ENCODE measurements around the gene TRAF7. TPM values are rescaled to one million over a fixed set of nuclear protein-coding genes. Genes with fewer than 3 reads are reported as not detected.
"Not testable (repeated sequence)": the region's sequence is repeated elsewhere in the genome, so short reads cannot be mapped to it uniquely, and the experiment has no call there.

Gene TRAF7
- total RNA-seq, 4 donors from 2014 or later, result 36.3 to 70.1 (median 56.3) TPM

DNA sequence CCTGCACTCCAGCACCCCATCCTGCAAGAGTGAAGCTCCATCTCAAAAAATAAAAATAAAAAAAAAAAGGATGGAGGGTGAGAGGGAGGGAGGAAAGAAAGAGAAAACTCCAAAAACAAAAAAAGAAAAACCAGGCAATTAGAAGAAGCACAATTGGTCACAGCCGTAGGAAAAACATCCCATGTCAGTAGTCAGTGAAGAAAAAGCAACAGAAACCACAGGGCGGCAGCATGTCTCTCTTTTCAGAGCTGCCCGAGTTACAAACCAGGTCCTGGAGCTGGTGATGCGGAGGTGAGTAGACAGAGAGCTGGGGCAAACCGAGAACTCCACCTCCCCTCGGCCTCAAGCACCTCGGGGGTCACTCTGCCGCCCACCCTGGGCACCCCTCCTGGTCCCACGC is 34.3 kb upstream of the TRAF7 start:
- ATAC-seq, result peak; percentile 42
- Histone ChIP-seq H3K4me1 (peaks cover 0 to 96% (median 59%) of the 10 kb centered on the region in 3 donors), H3K4me3 (peak overlapping the region; percentile 15 to 53), H3K27ac (peak overlapping the region; percentile 97 to 99 (median 98))
- not testable (repeated sequence) for H3K27me3 ChIP-seq, H3K36me3 ChIP-seq, H3K9me3 ChIP-seq
- TF ChIP-seq, protein P1, sequence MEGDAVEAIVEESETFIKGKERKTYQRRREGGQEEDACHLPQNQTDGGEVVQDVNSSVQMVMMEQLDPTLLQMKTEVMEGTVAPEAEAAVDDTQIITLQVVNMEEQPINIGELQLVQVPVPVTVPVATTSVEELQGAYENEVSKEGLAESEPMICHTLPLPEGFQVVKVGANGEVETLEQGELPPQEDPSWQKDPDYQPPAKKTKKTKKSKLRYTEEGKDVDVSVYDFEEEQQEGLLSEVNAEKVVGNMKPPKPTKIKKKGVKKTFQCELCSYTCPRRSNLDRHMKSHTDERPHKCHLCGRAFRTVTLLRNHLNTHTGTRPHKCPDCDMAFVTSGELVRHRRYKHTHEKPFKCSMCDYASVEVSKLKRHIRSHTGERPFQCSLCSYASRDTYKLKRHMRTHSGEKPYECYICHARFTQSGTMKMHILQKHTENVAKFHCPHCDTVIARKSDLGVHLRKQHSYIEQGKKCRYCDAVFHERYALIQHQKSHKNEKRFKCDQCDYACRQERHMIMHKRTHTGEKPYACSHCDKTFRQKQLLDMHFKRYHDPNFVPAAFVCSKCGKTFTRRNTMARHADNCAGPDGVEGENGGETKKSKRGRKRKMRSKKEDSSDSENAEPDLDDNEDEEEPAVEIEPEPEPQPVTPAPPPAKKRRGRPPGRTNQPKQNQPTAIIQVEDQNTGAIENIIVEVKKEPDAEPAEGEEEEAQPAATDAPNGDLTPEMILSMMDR (IDR thresholded peaks at IDR 0.05), result peak in 3 of 4 experiments; percentile 60 to 69 (median 61)
- 9 to 24% methylated on average over 4 to 5 of the region's 9 CpGs for WGBS, 2 donors (ENCODE audit: low coverage in 1 of 2)

DNA sequence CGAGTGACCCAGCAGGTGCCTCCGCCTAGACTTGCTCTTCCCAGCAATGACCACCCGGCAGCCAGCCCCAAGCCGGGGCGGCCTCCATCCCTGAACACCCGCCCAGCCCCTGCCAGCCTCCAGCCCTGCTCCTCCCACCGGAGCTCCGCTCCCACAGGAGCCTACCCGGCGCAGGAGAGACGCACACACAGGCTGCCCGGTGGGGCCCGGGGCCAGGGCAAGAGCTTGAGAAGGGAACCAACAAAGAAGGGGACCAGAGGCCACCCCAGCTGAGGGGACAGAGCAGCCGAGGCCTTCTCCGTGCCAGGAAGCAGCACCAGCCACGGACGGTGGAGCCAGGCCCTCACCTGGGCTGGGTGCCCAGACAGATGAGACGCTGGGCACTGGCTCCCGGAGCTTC is 33.7 kb upstream of the TRAF7 start:
- no peak for ATAC-seq
- Histone ChIP-seq H3K27me3 (no peaks in the 10 kb centered on the region), H3K4me1 (peaks cover 0 to 96% (median 64%) of the 10 kb centered on the region in 3 donors), H3K27ac (peak overlapping the region; percentile 97 to 99 (median 98)), H3K36me3 (no peaks in the 10 kb centered on the region), H3K4me3 (peak overlapping the region; percentile 15 to 53), H3K9me3 (no peaks in the 10 kb centered on the region)
- no CpG with 5 or more reads among the region's 19 CpGs for WGBS, 2 donors (ENCODE audit: low coverage in 1 of 2)
- TF ChIP-seq POLR2A (IDR thresholded peaks at IDR 0.05) (no peak), POLR2AphosphoS5 (IDR thresholded peaks at IDR 0.05) (no peak), EP300 (IDR thresholded peaks at IDR 0.05) (no peak)
- TF ChIP-seq, protein P1 (IDR thresholded peaks at IDR 0.05), result no peak

DNA sequence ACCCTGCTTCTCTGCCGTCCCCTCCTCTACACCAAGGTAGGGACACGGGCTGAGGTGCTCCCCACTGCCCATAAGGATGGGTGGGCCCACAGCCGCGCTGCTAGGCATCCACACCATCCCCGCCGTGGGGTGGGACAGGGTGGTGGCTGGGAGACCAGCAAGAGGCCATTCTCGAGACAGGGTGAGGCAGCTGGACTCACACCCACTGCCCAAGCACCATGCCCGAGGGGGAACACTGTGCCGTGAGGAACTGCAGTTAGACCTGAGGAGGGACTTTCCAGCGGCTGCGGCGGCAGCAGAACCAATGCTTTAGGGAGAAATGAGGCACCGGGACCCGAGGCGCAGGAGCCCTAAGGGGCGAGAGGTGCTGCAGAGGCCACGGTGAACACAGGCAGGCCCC is 33.2 kb upstream of the TRAF7 start:
- no peak for ATAC-seq
- Histone ChIP-seq H3K27ac (peak overlapping the region; percentile 97 to 99 (median 98)), H3K27me3 (no peaks in the 10 kb centered on the region), H3K36me3 (no peaks in the 10 kb centered on the region), H3K4me1 (peaks cover 0 to 96% (median 66%) of the 10 kb centered on the region in 3 donors), H3K4me3 (peak overlapping the region; percentile 17 to 53), H3K9me3 (no peaks in the 10 kb centered on the region)
- TF ChIP-seq POLR2AphosphoS5 (IDR thresholded peaks at IDR 0.05) (no peak), EP300 (IDR thresholded peaks at IDR 0.05) (no peak), POLR2A (IDR thresholded peaks at IDR 0.05) (no peak)
- TF ChIP-seq, protein P1 (IDR thresholded peaks at IDR 0.05), result no peak
- 0% methylated on average over 1 of the region's 17 CpGs; no CpG with 5 or more reads in 1 of the 2 donors for WGBS, 2 donors (ENCODE audit: low coverage in 1 of 2)

DNA sequence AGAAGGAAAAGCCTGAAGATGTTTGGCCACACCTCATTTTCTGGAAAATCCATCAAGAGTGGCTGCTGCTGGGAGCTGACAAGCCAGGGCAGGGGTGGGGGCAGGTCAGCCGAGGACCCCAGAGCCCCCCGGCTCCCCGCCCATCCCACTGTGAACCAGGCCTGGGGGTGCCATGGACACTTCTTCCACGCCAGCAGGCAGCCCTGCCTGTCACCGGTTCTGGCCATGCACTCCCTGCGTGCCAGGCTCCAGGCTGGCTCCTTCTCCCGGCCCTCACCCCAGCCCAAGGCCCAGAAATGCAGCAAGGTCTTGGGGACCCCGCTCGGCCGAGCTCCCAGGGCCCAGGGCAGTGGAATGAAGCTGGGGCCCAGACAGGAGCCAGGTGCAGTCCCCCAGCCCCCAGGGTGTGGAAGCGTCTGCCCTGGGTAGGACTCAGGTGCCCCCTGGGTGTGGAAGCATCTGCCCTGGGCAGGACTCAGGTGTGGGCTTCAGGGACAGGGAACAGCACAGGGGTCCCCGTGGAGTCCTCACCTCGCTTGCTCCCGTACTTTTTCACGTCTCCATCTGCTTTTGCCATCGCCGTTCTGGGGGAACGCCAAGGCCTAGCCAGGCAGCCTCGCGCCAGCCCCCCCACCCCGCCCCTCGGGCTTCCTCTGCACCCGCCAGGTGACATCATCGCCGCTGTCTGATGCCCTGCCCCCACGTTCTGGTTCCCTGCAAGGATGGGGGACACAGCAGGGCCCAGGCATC is 32.5 kb upstream of the TRAF7 start:
- ATAC-seq, result peak; percentile 16
- WGBS, 2 donors (ENCODE audit: low coverage in 1 of 2), result no CpG with 5 or more reads among the region's 26 CpGs
- H3K27me3 ChIP-seq, H3K36me3 ChIP-seq, H3K9me3 ChIP-seq: not testable (repeated sequence)
- TF ChIP-seq POLR2AphosphoS5 (IDR thresholded peaks at IDR 0.05), result peak; percentile 47
- Histone ChIP-seq H3K4me1 (peaks cover 0 to 93% (median 65%) of the 10 kb centered on the region in 3 donors), H3K4me3 (peak overlapping the region; percentile 17 to 53), H3K27ac (peak overlapping the region; percentile 97 to 99 (median 98))

DNA sequence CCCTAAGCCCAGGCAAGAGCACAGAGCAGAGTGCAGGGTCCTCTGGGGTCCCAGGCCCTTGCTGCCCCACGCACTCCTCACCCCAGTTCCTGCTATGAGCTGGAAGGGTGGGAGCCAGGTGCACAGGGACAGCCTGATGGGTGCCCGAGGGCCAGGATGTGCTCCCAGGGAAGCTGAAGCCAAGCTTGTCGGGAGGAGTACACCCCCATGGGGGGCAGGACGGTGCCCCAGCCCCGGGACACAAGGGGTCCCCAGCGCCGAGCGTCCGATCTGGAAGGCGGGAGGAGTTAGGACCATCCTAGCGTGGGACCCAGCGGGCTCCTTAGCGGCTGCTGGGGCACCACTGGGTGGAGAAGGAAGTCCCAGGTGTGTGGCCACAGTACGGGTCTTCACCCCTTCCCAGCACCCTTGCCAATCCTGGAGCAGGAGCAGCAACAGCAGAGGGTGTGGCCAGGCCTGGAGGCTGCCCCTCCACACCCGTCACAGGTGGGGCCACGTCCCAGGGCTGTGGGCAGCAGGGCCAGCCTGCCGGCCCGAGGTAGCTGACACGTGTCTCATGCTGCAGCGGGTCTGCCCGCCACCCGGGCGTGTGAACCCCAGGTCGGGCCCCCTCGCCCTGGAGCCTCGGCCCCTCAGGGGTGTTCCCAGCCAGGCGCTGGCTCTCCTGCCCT is 31.7 kb upstream of the TRAF7 start:
- peaks cover 0 to 95% (median 68%) of the 10 kb centered on the region in 3 donors for H3K4me1 ChIP-seq
- WGBS, 2 donors (ENCODE audit: low coverage in 1 of 2), result no CpG with 5 or more reads among the region's 27 CpGs

DNA sequence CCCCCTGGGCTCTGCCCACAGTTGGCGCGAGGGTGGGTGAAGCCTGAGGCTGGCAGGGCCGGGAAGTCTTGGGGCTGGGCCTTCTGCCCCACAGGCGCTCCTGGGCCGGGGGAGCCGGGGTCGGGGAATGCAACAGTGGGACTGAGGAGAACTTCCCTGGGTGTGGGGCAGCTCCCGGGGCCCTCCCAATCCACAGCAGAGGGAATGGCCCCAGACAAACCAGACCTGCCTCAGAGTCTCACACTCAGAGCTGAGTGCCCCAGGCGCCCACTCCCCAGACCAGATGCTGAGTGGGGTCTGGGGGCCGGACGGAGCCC is 31.2 kb upstream of the TRAF7 start:
- peak overlapping the region; percentile 97 to 99 (median 98) for H3K27ac ChIP-seq
- H3K4me1 ChIP-seq, result peaks cover 0 to 95% (median 69%) of the 10 kb centered on the region in 3 donors
- ATAC-seq, H3K36me3 ChIP-seq, H3K27me3 ChIP-seq, H3K9me3 ChIP-seq: not testable (repeated sequence)
- TF ChIP-seq, protein P1 (IDR thresholded peaks at IDR 0.05), result peak in 1 of 4 experiments; percentile 8
- WGBS, 2 donors (ENCODE audit: low coverage in 1 of 2), result no CpG with 5 or more reads among the region's 11 CpGs
- peak overlapping the region; percentile 30 to 53 for H3K4me3 ChIP-seq

More for the DNA sequence above, 31.7 kb upstream of the TRAF7 start:
- H3K27me3 ChIP-seq, ATAC-seq, H3K36me3 ChIP-seq, H3K9me3 ChIP-seq: not testable (repeated sequence)
- Histone ChIP-seq H3K4me3 (peak overlapping the region in 1 of 2 donors; percentile 53), H3K27ac (peak overlapping the region; percentile 97 to 99 (median 98))
- peak in 1 of 2 donors; percentile 11 for TF ChIP-seq POLR2A (IDR thresholded peaks at IDR 0.05)
